ENCODE measurements around the gene MRLN.
"Not testable (repeated sequence)": the region's sequence is repeated elsewhere in the genome, so short reads cannot be mapped to it uniquely, and the experiment has no call there.

The MRLN gene

GRCh38 chr10:59753267-59753666 is at the start of gene MRLN:
TSS of gene MRLN (minus strand) at chr10:59753455.
- no peak for DNase-seq

GRCh38 chr10:59801171-59801570 is 47.9 kb upstream of the MRLN start:
- no peak for DNase-seq

- no peak for DNase-seq
Observed at GRCh38 chr10:59799421-59799820, 46.2 kb upstream of the MRLN start.

GRCh38 chr10:59793919-59794318 is 40.7 kb upstream of the MRLN start:
- DNase-seq = no peak

GRCh38 chr10:59792812-59793211 is 39.6 kb upstream of the MRLN start:
- DNase-seq = no peak

GRCh38 chr10:59791601-59792000 is 38.3 kb upstream of the MRLN start:
- DNase-seq = no peak

- not testable (repeated sequence) for DNase-seq
Observed at GRCh38 chr10:59790080-59790479, 36.8 kb upstream of the MRLN start.

GRCh38 chr10:59788914-59789313 is 35.7 kb upstream of the MRLN start:
- DNase-seq = not testable (repeated sequence)

- not testable (repeated sequence) for DNase-seq
Observed at GRCh38 chr10:59787032-59787431, 33.8 kb upstream of the MRLN start.

- not testable (repeated sequence) for DNase-seq
Observed at GRCh38 chr10:59785476-59785875, 32.2 kb upstream of the MRLN start.

GRCh38 chr10:59781511-59781910 is 28.3 kb upstream of the MRLN start:
- no peak for DNase-seq

- peak; percentile 64 for DNase-seq
Observed at GRCh38 chr10:59779756-59780533, 26.7 kb upstream of the MRLN start.

- no peak for DNase-seq
Observed at GRCh38 chr10:59774451-59774850, 21.2 kb upstream of the MRLN start.

GRCh38 chr10:59773088-59773487 is 19.8 kb upstream of the MRLN start:
- no peak for DNase-seq

GRCh38 chr10:59771162-59771807 is 18.0 kb upstream of the MRLN start:
- no peak for DNase-seq

GRCh38 chr10:59770689-59771088 is 17.4 kb upstream of the MRLN start:
- no peak for DNase-seq

- DNase-seq = no peak
Observed at GRCh38 chr10:59762505-59762904, 9.2 kb upstream of the MRLN start.

- no peak for DNase-seq
Observed at GRCh38 chr10:59757966-59758365, 4.7 kb upstream of the MRLN start.

GRCh38 chr10:59754951-59755350 is 1.7 kb upstream of the MRLN start:
- no peak for DNase-seq

- no peak for DNase-seq
Observed at GRCh38 chr10:59752278-59752940, 846 bp downstream of the MRLN start.

GRCh38 chr10:59750155-59750945 is 2.9 kb downstream of the MRLN start:
- no peak for DNase-seq

- no peak for DNase-seq
Observed at GRCh38 chr10:59748834-59749233, 4.4 kb downstream of the MRLN start.

GRCh38 chr10:59745163-59745650 is 8.0 kb downstream of the MRLN start:
- DNase-seq = no peak

Measured in left hindlimb (tissue), 1 donor.